DND-41 (cell line): ENCODE measurements around the gene PROSER3.

ENCODE experiments used
- CTCF ChIP-seq: IDR thresholded peaks from 2 replicates; pipeline ENCODE4 v1.5.1; 2012; ENCODE audit warnings: borderline replicate concordance, low read length, moderate library complexity, mild to moderate bottlenecking; ENCODE audit not compliant: poor library complexity, severe bottlenecking; ENCODE audit errors: extremely low read depth
- EZH2 ChIP-seq: IDR thresholded peaks from 3 replicates; pipeline ENCODE4 v1.6.1; 2012; ENCODE audit warnings: borderline replicate concordance, low read depth, mild to moderate bottlenecking, moderate library complexity, low read length, inconsistent platforms; ENCODE audit not compliant: severe bottlenecking

GRCh38 chr19:35801828-35802227 is 43.9 kb downstream of the PROSER3 start:
- TF ChIP-seq CTCF (no peak), EZH2 (no peak)
